GM19372 (cell line): Measurements from ENCODE around the gene LYPD1.
"Not testable (repeated sequence)": the region's sequence is repeated elsewhere in the genome, so short reads cannot be mapped to it uniquely, and the experiment has no call there.

ENCODE experiments used
- ATAC-seq: cut with Tn5 transposase; IDR thresholded peaks from one replicate; pipeline ENCODE4 v1.9.1; 2021; ENCODE audit warnings: mild to moderate bottlenecking, low read depth, moderate library complexity; ENCODE audit not compliant: unreplicated experiment

The LYPD1 gene

GRCh38 chr2:132669908-132670495, at the start of gene LYPD1:
TSS of gene LYPD1 (minus strand) at chr2:132670205. CDS start at chr2:132669932, 273 bp downstream.
- ATAC-seq = no peak

GRCh38 chr2:132719480-132719879, 49.5 kb upstream of the LYPD1 start:
- ATAC-seq = no peak

- ATAC-seq = no peak
Observed at GRCh38 chr2:132716954-132717353, 46.9 kb upstream of the LYPD1 start.

- no peak for ATAC-seq
Observed at GRCh38 chr2:132715386-132716351, 45.7 kb upstream of the LYPD1 start.

GRCh38 chr2:132703396-132703795, 33.4 kb upstream of the LYPD1 start:
- no peak for ATAC-seq

- no peak for ATAC-seq
Observed at GRCh38 chr2:132701810-132702209, 31.8 kb upstream of the LYPD1 start.

- ATAC-seq = not testable (repeated sequence)
Observed at GRCh38 chr2:132699802-132700201, 29.8 kb upstream of the LYPD1 start.

GRCh38 chr2:132698347-132698746, 28.3 kb upstream of the LYPD1 start:
- not testable (repeated sequence) for ATAC-seq

GRCh38 chr2:132697556-132698205, 27.7 kb upstream of the LYPD1 start:
- no peak for ATAC-seq

- ATAC-seq = no peak
Observed at GRCh38 chr2:132692816-132693215, 22.8 kb upstream of the LYPD1 start.

- no peak for ATAC-seq
Observed at GRCh38 chr2:132691556-132691955, 21.6 kb upstream of the LYPD1 start.

GRCh38 chr2:132690664-132691303, 20.8 kb upstream of the LYPD1 start:
- no peak for ATAC-seq

GRCh38 chr2:132681766-132682165, 11.8 kb upstream of the LYPD1 start:
- no peak for ATAC-seq

- no peak for ATAC-seq
Observed at GRCh38 chr2:132680544-132680943, 10.5 kb upstream of the LYPD1 start.

- ATAC-seq = no peak
Observed at GRCh38 chr2:132678483-132678882, 8.5 kb upstream of the LYPD1 start.

GRCh38 chr2:132677661-132678060, 7.7 kb upstream of the LYPD1 start:
- ATAC-seq = no peak

GRCh38 chr2:132676999-132677398, 7.0 kb upstream of the LYPD1 start:
- ATAC-seq = no peak

- no peak for ATAC-seq
Observed at GRCh38 chr2:132671151-132671835, 1.3 kb upstream of the LYPD1 start.

GRCh38 chr2:132670496-132671150, 618 bp upstream of the LYPD1 start:
- ATAC-seq = no peak
